ENCODE measurements around the gene ZNF747. TPM values are rescaled to one million over a fixed set of nuclear protein-coding genes. Genes with fewer than 3 reads are reported as not detected.

Gene ZNF747
- polyA plus RNA-seq, 1 experiment, result 6.4 TPM

DNA sequence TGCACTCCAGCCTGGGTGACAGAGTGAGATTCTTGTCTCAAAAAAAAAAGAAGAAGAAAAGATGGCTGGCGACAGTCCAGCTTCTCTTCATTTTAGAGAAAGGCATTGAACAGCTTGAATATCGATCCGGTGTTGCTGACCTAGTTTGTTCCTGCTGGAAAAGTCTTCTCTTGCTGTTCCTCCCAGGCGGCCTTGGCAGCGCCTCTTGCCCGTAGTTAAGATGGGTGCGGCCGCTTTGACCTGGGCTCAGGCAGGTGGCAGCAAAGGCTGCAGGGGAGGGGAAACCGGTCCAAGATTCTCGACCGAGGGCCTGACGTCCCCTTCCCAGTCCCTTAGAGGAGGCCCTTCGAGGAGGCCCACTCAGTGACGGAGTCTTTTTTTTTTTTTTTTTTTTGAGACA, 27.4 kb upstream of the ZNF747 start:
- TF ChIP-seq, protein P1, sequence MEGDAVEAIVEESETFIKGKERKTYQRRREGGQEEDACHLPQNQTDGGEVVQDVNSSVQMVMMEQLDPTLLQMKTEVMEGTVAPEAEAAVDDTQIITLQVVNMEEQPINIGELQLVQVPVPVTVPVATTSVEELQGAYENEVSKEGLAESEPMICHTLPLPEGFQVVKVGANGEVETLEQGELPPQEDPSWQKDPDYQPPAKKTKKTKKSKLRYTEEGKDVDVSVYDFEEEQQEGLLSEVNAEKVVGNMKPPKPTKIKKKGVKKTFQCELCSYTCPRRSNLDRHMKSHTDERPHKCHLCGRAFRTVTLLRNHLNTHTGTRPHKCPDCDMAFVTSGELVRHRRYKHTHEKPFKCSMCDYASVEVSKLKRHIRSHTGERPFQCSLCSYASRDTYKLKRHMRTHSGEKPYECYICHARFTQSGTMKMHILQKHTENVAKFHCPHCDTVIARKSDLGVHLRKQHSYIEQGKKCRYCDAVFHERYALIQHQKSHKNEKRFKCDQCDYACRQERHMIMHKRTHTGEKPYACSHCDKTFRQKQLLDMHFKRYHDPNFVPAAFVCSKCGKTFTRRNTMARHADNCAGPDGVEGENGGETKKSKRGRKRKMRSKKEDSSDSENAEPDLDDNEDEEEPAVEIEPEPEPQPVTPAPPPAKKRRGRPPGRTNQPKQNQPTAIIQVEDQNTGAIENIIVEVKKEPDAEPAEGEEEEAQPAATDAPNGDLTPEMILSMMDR (IDR thresholded peaks at IDR 0.05; ENCODE audit: insufficient read depth, low read depth, low read length), result no peak
- ChIA-PET CTCF (no interaction called here), POLR2A (no interaction called here)

DNA sequence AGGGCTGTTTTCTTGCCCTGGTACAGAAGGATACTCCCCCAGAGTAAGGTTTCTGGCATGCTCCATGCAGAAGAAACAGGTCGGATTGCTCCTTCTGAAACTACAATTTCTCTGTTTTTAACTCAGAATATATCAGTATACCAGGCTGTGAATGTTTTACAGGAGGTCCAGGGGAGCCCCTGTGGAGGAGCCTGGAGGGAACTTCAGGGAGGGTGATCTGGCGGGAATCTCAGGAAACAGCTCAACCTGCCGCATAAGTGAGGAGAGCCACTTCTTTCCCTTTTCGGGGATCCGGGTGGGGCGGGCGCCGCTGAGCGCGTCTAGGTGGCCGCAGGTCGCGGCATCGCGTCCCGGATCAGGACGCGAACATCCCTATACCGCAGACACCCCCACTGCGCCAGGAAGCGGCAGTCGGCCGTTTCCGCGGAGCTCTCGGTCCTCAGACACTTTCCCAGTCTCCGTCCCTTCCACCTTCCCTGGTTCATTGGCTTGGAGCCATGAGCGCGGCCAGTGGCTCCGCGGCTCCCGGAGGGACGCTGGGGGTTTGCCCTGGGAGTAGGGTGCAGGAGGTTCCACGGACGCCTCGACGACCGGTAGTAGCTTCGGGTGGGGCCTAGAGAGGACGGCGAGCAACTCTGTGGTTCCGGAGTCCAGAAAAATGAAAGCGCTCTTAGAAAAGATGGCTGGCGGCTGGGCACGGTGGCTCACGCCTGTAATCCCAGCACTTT, 26.6 kb upstream of the ZNF747 start:
- ChIA-PET CTCF (no interaction called here), POLR2A (no interaction called here)
- no peak for DNase-seq (ENCODE audit: low read depth)
- H3K27me3 ChIP-seq (ENCODE audit: control insufficient read depth, insufficient read depth, low read length), result 0 out of 2 replicates have a peak, but pooled peaks cover 2% of the 10 kb centered on the region
- H3K4me3 ChIP-seq (ENCODE audit: low read depth, low read length), result peak overlapping the region; percentile 24
- H3K36me3 ChIP-seq (ENCODE audit: control insufficient read depth, insufficient read depth, low read length), result no peaks in the 10 kb centered on the region; the same call in 1 of the 2 replicates
- TF ChIP-seq, protein P1 (IDR thresholded peaks at IDR 0.05; ENCODE audit: insufficient read depth, low read depth, low read length), result no peak

More for the DNA sequence above, 27.4 kb upstream of the ZNF747 start:
- H3K4me3 ChIP-seq (ENCODE audit: low read depth, low read length), result no peak overlapping the region
- DNase-seq (ENCODE audit: low read depth), result no peak
- no peaks in the 10 kb centered on the region; the same call in 1 of the 2 replicates for H3K36me3 ChIP-seq (ENCODE audit: control insufficient read depth, insufficient read depth, low read length)
- 0 out of 2 replicates have a peak, but pooled peaks cover 2% of the 10 kb centered on the region for H3K27me3 ChIP-seq (ENCODE audit: control insufficient read depth, insufficient read depth, low read length)

DNA sequence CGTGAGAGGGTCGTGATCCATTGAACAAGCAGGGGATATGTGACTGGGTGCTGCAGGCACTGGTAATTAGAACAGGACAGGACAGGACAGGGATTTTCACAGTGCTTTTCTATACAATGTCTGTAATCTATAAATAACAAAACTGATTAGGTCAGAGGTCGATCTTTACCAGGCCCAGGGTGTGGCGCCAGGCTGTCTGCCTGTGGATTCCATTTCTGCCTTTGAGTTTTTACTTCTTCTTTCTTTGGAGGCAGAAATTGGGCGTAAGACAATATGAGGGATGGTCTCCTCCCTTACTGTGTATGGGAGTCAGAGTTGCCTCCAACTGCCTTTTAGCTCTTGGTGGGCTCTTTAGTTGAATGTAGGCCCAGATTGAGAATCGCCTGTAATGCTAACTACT, 25.0 kb upstream of the ZNF747 start:
- peaks cover 8% of the 10 kb centered on the region for H3K36me3 ChIP-seq (ENCODE audit: control insufficient read depth, insufficient read depth, low read length)
- POLR2A ChIA-PET, result no interaction called here
- TF ChIP-seq, protein P1 (IDR thresholded peaks at IDR 0.05; ENCODE audit: insufficient read depth, low read depth, low read length), result no peak
- H3K4me3 ChIP-seq (ENCODE audit: low read depth, low read length), result no peak overlapping the region
- no peak for DNase-seq (ENCODE audit: low read depth)
- CTCF ChIA-PET, result interaction anchor here (0.7 to 1.8 kb wide), 3 partner anchors 24 to 129 kb away, joined by 3 to 8 read pairs (median 5); partner anchors contain the start of genes DCTPP1, PRR14 and ZNF747
- no peaks in the 10 kb centered on the region for H3K27me3 ChIP-seq (ENCODE audit: control insufficient read depth, insufficient read depth, low read length)

DNA sequence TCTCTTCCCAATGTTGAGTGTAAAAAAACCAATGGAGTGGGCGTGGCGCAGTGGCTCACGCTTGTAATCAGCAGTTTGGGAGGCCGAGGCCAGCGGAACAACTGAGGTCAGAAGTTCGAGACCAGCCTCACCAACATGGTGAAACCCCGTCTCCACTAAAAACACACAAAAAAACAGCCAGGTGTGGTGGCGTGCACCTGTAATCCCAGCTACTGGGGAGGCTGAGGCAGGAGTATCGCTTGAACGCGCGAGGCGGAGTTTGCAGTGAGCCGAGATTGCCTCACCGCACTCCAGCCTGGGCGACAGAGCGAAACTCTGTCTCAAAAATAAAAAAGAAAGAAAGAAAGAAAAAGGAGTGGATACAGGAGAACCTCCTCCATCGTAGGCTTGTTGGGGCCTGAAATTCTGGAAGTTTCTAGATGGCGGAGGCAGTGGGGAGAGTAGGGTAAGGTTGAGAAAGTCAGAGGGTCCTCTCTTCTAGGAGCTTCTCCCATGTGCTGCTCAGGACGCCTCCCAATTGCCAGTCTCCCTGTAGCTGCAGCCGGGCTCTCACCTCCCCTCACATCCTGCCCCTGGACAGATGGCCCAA, 24.2 kb upstream of the ZNF747 start:
- peaks cover 11% of the 10 kb centered on the region for H3K36me3 ChIP-seq (ENCODE audit: control insufficient read depth, insufficient read depth, low read length)
- no peaks in the 10 kb centered on the region for H3K27me3 ChIP-seq (ENCODE audit: control insufficient read depth, insufficient read depth, low read length)
- CTCF ChIA-PET, result interaction anchor here (1.4 to 2.2 kb wide), 4 partner anchors 13 to 129 kb away, joined by 4 to 9 read pairs (median 6); partner anchors contain the start of genes DCTPP1 and ZNF747
- TF ChIP-seq, protein P1 (IDR thresholded peaks at IDR 0.05; ENCODE audit: insufficient read depth, low read depth, low read length), result no peak
- POLR2A ChIA-PET, result interaction anchor here (0.6 kb wide), 1 partner anchor 487 kb away, joined by 3 read pairs; no protein-coding TSS in a partner anchor
- DNase-seq (ENCODE audit: low read depth), result no peak
- peak overlapping the region; percentile 10 for H3K4me3 ChIP-seq (ENCODE audit: low read depth, low read length)

Measured in BJ (cell line).